Stimulated activated CD4-positive, alpha-beta T cell treated with anti-CD3 and anti-CD28 coated beads, Interleukin-15, amount 100 ng/mL, for 1 hour (primary cell): ENCODE data around the gene MYLIP.

Source experiments
- DNase-seq, 2 donors: peaks; one replicate each; pipeline ENCODE4 v3.0.0-alpha.2; 2020; ENCODE audit warnings: low read depth in 1 of 2, low spot score in 1 of 2

MYLIP gene

DNA sequence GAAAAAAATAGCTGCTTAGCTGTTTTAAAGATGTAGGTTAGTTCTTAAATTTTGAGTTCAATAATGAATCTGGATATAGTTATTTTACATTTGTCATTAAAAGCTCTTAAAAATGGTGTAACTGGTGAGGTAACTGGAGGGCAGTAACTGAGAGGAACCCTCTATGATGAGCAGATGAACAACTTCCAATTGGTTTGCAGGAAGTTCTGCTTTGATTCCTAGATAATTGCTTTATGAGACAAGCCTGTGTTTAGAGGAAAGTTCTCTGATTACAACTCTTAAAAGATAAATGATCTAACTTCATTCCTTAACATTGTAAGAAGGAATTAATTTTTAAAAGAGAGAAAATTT lies 8.5 kb downstream of the MYLIP start:
- no peak for DNase-seq

DNA sequence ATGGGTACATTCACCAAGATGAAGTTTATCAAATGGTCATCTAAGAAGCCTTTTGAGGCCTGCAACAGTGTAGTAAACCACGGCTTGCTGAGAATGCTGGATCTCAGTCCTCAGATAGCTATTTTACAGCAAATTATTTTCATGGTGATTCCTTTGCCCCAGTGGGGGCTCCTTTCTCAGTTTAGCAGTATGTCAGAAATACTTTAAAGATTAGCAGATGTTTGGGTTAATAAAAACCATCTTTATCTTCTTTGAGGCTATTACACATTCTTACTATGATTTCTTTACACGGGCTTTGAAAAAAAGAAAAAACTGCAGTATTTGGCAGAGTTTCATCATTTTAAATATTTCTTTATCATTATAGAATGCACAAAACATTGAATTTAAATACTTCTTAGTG lies 10.7 kb downstream of the MYLIP start:
- DNase-seq = no peak

DNA sequence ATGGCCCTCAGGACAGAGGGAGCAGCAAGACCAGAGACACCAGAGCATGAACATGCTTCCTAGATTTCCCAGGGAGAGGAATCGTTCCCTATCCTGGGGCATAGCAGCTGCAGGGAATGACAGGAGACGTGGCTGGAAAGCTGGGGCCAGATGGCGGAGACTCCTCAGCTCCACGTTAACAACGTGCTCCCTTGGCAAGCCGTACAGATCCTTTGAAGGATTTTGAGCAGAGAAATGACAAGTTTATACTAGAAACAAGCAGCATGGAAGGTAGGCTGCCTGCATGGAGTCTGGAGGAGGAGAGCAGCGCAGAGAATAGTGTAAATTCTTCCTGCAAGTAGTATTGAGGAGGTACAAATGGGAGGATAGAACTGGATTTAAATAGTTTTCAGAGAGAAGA lies 11.7 kb downstream of the MYLIP start:
- no peak for DNase-seq

DNA sequence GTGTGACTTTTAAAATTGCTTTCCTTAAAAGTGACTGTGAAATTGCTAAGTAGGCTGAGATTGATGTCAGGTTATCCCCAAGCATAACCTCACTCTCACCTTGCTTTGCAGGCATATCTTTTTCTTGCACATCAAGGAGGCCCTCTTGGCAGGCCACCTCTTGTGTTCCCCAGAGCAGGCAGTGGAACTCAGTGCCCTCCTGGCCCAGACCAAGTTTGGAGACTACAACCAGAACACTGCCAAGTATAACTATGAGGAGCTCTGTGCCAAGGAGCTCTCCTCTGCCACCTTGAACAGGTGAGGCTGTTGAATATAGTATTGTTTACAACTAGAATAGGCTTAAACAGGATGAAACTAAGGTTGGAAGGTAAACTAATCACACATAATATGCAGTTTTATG lies 12.6 kb downstream of the MYLIP start:
- no peak for DNase-seq

DNA sequence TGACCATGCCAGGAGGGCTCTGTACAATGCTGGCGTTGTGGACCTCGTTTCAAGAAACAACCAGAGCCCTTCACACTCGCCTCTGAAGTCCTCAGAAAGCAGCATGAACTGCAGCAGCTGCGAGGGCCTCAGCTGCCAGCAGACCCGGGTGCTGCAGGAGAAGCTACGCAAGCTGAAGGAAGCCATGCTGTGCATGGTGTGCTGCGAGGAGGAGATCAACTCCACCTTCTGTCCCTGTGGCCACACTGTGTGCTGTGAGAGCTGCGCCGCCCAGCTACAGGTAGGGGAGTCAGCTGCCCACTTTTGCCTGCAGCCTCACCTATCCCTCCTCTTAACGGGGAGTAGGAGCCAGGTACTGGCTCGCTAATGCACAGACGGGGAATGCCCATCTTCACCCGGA lies 16.2 kb downstream of the MYLIP start:
- no peak for DNase-seq

DNA sequence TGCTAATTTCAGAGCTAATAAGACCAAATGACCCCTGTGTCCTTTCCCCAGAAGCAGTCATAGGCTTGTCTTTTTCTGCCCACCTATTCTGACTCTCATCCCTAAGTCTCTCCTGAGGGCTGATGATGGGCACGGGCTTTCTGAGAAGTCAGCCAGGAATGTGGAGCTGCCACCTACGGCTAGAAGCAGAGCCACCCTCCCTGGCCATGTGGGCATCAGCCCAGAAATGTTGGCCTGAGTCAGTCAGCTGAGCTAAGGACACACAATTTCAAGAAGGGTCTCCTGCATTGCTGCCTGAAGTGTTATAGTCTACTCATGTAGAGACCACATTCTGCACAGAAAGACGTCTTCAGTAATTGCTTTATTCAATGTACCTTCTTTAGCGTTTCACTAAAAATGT lies 17.1 kb downstream of the MYLIP start:
- no peak for DNase-seq

DNA sequence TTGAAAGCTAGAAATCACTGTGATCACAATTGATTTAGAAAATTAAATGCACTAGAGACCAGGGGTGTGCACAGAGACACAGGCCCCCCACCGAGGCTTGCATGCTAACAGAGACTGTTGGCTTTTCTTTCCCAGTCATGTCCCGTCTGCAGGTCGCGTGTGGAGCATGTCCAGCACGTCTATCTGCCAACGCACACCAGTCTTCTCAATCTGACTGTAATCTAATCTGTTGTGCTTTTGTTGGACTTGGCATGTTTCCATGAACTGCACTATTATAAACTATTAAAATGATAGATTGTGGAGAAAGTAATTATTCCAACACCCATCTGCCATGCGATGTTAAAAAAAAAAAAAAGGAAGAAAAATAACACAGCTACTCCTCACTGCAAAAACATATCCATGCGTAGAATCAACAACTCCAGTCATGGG lies 17.7 kb downstream of the MYLIP start:
- no peak for DNase-seq

DNA sequence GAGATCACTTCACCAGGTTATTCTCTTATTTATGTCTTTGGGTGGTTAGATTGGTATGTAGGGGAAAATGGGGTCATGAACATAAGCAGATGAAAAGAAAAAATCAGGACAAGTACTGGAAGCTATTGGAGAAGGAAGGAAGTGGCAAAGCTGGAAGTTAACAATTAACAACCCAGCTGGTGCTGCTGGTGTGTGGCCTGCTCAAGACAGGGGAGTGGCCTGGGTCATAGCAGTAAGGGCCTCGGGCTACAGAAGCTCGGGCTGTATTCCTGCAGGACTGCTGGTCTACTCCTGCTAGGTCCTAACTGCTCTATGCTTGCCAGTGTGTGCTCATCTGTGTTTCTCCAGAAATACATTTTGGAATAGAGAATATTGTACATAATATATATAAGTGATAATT lies 19.6 kb downstream of the MYLIP start:
- no peak for DNase-seq

DNA sequence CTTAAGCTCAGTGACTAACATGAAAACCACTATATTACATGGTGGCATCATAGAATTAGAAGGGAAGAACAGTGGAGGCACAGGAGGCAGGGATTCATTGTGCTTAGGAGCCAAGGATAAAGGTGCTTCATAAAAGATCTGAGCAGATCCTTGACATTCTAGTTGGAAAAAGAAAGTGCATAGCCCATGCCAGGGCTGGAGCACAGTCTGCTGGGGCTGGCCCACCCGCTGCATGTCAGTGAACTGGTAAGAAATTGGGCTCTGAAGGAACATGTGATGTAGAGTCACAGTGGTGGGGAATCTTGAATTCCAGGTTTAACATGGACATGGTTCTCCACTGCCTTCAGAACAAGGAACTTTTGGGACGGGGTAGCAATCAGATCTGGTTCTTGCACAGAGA lies 20.4 kb downstream of the MYLIP start:
- DNase-seq = no peak

DNA sequence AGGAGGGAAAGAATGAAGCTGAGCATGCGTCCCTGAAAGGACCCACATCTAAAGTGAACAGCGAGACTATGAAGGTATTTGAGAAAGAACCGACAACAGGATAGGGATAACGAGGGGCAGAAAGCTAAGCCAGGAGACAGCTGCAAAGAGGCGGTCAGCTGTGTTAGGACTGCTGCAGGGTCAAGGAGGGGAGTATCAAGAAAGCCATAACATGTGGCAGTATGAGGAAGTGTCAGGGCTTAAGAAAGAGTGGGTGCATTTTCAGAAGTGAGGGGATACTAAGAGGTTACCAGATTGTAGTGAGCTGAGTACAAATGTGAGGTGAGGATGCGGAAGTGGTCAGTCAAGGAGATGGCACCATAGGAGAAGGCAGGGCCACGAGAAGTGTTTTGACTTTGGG lies 21.2 kb downstream of the MYLIP start:
- DNase-seq = no peak

DNA sequence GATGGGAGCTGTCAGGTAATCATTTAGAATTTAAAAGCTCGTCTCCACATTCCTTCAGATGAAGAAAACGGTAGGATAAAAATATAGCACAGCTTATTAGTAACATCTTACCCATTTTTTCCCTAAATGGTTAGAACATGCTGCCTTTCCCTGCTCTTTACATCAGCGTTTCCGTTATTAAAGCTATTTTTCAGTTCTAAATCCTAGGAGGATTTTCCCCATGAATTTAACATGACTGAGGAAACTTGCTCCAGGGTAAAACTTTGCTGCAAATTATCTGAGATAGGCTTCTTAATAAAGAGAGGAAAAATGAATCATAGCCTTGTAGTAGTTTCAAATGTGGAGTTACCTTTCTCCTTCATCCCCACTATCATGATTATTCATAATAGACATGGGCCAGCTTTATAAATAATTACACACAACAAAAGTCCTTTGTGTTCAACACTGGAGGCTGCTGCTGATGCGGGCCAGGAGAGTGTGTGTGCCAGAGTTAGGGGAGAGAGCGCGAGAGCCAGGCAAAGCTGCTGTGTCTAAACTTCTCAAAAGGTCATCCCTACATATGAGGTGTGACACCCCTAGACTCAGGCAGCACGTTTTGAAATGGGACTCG lies 24.4 kb downstream of the MYLIP start:
- DNase-seq = no peak

DNA sequence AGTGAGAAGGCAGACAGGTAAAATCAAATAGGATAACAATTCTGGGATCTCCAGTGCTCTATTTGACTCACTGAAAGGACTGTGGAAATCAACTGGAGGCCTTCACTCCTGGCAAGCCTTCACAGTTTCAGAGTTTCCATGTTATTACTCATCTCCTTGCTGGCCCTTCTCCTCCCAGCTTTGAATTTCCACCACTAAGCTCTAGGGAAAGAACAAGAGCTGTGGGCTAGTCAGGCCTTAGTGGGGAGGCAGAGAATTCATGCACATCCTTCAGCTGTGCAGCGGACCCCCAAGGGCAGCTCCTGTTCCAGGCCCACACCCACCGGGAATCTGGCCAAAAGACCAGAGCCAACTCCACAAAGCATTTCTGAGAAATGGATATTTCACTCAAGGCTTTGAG lies 26.0 kb downstream of the MYLIP start:
- DNase-seq = no peak

DNA sequence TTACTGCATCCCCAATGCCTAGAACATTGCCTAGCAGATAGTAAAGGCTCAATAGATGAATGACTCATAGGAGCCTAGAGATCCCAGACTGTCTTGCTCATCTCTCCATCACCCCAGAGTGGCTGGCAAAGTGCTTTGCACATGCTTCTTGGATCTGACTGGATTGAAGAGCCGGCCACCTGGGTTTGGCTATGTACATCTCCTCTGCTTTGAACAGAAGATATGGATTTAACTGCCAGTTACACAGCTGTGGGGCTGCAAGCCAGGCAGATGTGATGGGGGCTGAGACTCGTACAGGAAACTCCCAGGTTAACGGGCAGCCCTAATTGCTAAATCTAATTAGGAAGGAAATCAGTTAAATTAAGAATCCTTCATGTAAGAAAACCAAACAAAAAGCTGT lies 28.6 kb downstream of the MYLIP start:
- no peak for DNase-seq

DNA sequence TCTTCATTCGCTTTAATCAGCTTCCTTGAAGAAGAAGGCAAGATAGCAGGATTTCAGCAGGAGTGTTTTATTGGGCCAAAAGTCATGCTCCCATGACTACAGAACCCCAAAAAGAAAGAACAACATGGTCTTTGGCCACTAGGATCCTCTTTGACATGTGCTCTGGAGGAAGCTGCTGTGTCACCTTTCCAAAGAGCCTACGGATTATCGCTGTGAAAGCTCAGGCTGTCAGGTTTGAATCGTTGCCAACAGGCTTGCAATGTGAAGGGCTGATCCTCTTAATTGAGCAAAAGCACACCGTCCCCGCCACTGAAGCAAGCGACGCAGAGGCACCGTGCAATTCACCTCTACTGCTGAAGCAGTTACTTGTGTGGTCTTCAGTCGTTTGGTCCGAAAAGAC lies 29.0 kb downstream of the MYLIP start:
- no peak for DNase-seq

DNA sequence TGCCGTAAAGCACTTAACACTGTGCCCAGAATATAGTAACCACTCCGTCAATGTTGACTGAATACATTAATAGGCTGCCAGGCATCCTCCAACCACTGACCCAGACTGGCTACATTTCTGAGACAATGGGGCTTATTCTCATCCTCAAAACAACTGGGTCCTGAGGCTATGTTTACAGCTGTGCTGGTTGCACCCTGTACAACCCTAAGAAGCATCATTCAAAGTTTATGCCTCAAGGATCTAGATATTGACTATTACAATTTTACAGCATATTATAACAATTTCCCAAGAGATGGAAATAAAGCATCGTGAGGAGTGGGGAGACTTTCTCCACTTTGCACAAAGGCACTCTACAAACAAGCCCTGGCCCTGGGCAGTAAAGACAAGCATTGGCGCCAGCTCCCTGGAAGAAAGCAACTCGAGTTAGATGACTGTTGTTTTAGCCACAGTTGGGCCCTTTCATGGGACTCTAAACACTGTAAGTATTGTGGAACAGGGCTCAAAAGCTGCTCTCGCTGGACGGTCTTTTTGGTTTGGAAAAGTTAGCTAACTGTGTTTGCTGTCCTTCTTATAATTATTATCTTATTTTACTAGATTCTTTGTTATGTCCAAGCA lies 30.2 kb downstream of the MYLIP start:
- no peak for DNase-seq

DNA sequence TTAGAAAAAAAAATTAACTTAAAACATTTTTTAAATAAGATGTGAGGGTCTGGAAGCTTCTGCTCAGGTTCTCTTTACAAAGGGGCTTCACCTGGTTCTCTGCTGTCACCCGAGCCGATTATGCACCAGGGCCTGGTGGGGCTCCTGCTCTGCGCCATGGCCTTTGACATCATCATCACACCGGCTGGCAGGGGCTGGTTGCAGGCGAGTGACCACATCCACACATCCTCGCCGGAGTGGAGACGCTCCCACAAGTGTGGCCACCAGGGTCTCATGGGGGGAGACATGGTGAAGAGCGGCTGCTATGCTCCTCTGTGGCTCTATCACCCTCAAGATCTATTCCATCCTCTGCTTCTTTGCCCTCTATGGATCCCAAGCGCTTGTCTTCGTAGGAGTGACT lies 31.9 kb downstream of the MYLIP start:
- no peak for DNase-seq

DNA sequence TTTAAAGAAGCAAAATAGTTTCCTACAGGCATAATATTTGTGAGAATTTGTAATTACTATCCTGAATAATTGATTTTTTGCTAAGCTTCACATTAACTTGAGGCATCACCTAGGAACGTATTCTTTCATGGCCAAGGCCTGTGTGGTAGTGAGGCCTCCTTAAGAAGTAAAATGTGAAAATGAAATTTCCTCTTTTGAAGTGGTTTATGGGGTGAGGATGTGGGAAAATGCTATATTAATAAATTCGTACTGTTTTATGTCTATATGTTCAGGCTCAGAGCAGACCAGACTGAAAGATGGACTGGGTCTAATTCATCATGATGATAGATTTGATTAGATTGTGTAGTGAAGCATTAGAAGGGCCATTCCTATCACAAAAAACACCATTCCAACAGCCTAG lies 33.1 kb downstream of the MYLIP start:
- DNase-seq = no peak

DNA sequence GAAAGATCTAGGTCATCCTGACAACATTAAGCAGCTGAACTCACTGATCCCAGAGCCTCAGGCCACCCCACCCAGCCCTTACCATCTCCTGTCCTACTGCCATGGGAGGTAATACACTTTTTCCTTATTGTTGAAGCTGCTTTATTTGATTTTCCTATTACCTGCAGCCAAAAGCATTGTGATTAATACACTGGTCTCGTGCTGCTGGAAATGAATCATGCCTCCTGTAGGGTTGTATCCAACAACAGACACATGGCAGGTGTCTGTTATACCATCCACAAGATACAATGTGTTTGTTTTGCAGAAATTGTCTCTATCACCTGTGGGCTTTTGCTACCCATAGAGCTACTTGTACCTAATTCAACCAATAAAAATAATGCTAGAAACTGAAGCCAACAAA lies 34.2 kb downstream of the MYLIP start:
- DNase-seq = no peak

DNA sequence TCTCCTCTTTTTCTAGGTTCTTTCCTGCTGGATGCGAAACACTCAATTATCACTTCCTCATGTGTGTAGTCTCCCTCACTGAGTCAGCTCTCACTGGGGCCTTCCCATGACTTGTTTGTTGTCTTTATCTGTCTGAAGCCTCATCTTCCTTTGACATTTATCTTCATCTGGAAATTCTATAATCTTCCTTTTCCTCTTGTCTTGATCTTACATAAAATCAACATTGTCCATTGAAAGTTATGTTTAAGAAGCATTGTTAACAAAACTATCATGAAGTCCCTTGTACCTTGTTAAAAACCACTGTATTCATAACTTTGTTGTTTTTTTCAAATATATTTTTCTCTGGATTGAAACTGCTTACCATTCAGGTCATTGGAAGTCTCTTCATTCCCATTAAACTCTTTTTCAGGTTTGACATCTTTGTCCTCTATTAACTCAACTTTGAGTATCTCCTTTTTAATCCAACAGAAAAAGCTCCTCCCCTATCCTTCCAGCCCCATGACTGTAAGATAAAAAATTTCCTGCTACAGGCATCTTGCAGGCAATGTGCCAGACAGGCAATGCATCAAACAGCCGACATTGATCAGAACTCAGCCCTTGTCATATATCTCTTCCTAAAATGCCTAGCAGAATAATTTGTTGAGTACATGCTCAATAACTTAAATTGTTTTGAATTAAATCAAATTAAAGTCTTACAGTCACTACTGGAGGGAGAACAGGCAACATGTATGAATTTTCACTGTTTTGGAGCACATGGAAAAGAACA lies 34.8 kb downstream of the MYLIP start:
- no peak for DNase-seq

DNA sequence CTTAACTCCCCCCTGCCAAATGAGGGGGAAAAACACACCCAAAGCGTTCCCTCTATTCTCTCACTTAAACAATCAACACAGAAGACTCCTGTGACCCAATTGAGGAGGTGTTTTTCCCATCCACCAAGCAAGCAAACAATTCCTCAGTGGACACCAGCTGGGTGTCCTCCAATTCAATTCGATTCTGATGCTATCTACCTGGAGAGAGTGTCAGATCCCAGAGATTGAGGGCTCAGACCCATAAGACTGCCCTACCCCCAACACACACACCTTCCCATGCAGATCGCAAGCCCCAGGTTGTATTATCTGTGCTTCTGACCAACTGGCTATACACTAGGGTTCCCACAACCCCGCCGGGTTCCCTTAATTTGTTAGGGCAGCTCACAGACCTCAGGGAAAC lies 36.8 kb downstream of the MYLIP start:
- DNase-seq = no peak

DNA sequence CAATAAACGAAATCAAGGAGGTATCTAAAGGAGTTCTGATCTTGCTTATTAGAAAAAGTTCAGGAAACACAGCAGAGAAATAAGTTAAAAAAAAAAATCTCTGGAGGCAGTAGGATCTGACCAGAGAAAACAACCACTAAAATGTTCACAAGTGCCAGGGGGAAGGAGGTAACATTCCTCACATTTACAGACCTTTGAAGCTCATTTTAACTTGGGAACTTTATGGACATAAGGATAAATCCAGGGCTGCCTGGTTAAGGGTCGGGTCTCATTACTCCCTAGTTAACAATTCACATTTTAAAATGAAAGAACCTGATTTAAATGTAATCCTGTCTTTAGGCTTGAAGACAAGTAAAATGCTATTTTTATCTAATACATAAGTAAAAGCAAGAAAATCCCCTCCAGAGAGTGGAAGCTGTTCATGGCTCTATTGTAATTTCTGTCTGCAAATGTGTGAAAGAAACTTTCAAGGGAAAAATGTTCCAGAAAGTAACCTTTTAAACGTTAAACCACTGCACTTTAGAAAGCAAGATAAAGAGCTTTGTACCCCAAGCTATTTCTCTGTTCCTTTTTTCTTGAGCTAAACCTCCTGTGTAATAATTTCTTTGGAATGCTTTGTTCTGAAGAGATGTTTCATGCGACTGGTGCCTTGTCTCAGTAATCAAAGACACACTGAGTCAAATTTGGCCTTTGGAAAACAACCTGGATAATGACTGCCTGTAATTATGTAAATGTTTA lies 38.2 kb downstream of the MYLIP start:
- DNase-seq = no peak

DNA sequence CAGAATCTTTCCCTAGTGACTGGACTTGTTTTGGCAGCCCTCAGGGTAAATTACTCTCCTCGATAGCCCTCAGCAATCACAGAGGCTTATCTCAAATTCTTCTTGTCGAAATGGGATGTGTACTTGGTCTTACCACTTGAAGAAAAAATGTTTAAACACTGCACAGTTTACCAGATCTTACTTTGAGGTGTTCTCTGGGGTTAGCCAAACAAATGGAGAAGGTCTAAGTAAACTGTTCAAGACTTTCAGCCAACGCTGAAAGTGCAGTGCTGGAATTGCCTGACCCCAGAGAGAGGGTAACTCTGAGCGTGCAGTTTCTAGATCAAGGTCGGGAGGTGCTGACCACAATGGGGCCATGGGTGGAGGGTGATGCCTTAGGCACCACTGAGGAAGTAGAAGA lies 39.2 kb downstream of the MYLIP start:
- no peak for DNase-seq
